ENCODE results near the gene ROBO2. TPM values are rescaled to one million over a fixed set of nuclear protein-coding genes. Genes with fewer than 3 reads are reported as not detected.

ROBO2 gene
- polyA plus RNA-seq, 1 donor from 2014 or later: 55.5 TPM

- no peaks in the 10 kb centered on the region for H3K9me3 ChIP-seq (ENCODE audit: low read length)
- no peak overlapping the region for H3K4me3 ChIP-seq (ENCODE audit: low read length)
- H4K20me1 ChIP-seq (ENCODE audit: insufficient read depth): no peaks in the 10 kb centered on the region
- H3K9me2 ChIP-seq (ENCODE audit: insufficient read depth, low read length): no peaks in the 10 kb centered on the region
- no peak overlapping the region for H2AFZ ChIP-seq (ENCODE audit: low read depth, low read length)
- no peak overlapping the region for H3K4me2 ChIP-seq (ENCODE audit: low read length)
- peaks cover 4% of the 10 kb centered on the region for H3F3A ChIP-seq (ENCODE audit: insufficient read depth, low read length, poor library complexity, severe bottlenecking)
- TF ChIP-seq REST (IDR thresholded peaks at IDR 0.05; ENCODE audit: borderline replicate concordance) (no peak), TAF1 (IDR thresholded peaks at IDR 0.05; ENCODE audit: low read depth) (no peak), EP300 (conservative IDR thresholded peaks at IDR 0.05; ENCODE audit: poor library complexity, severe bottlenecking) (no peak), RAD21 (conservative IDR thresholded peaks at IDR 0.05) (no peak), MXI1 (conservative IDR thresholded peaks at IDR 0.05; ENCODE audit: poor library complexity, severe bottlenecking) (no peak), EZH2 (IDR thresholded peaks at IDR 0.05; ENCODE audit: borderline replicate concordance, insufficient read depth, low read length, poor library complexity, severe bottlenecking) (no peak), SMC3 (conservative IDR thresholded peaks at IDR 0.05; ENCODE audit: poor library complexity) (no peak), POLR2AphosphoS5 (IDR thresholded peaks at IDR 0.05) (no peak)
- TF ChIP-seq, protein P1, sequence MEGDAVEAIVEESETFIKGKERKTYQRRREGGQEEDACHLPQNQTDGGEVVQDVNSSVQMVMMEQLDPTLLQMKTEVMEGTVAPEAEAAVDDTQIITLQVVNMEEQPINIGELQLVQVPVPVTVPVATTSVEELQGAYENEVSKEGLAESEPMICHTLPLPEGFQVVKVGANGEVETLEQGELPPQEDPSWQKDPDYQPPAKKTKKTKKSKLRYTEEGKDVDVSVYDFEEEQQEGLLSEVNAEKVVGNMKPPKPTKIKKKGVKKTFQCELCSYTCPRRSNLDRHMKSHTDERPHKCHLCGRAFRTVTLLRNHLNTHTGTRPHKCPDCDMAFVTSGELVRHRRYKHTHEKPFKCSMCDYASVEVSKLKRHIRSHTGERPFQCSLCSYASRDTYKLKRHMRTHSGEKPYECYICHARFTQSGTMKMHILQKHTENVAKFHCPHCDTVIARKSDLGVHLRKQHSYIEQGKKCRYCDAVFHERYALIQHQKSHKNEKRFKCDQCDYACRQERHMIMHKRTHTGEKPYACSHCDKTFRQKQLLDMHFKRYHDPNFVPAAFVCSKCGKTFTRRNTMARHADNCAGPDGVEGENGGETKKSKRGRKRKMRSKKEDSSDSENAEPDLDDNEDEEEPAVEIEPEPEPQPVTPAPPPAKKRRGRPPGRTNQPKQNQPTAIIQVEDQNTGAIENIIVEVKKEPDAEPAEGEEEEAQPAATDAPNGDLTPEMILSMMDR (IDR thresholded peaks at IDR 0.05; ENCODE audit: poor library complexity, severe bottlenecking): no peak
- H3K36me3 ChIP-seq (ENCODE audit: insufficient read depth, low read length): no peaks in the 10 kb centered on the region
- H3K79me2 ChIP-seq (replicated peaks; ENCODE audit: insufficient read depth, low read length): no peaks in the 10 kb centered on the region
- no peak overlapping the region for H3K9ac ChIP-seq (ENCODE audit: low read length)
- H3K27ac ChIP-seq (ENCODE audit: low read length): no peak overlapping the region
- H3K27me3 ChIP-seq (ENCODE audit: insufficient read depth, low read depth, low read length): no peaks in the 10 kb centered on the region
Measured at GRCh38 chr3:77142578-77142977, 102.7 kb downstream of the ROBO2 start.

- H3F3A ChIP-seq (ENCODE audit: insufficient read depth, low read length, poor library complexity, severe bottlenecking): peaks cover 2% of the 10 kb centered on the region
- H3K9me3 ChIP-seq (ENCODE audit: low read length): no peaks in the 10 kb centered on the region
- no peaks in the 10 kb centered on the region for H3K36me3 ChIP-seq (ENCODE audit: insufficient read depth, low read length)
- H4K20me1 ChIP-seq (ENCODE audit: insufficient read depth): no peaks in the 10 kb centered on the region
- H3K4me2 ChIP-seq (ENCODE audit: low read length): no peak overlapping the region
- H3K27ac ChIP-seq (ENCODE audit: low read length): no peak overlapping the region
- H3K4me3 ChIP-seq (ENCODE audit: low read length): no peak overlapping the region
- no peak overlapping the region for H3K9ac ChIP-seq (ENCODE audit: low read length)
- TF ChIP-seq EZH2 (IDR thresholded peaks at IDR 0.05; ENCODE audit: borderline replicate concordance, insufficient read depth, low read length, poor library complexity, severe bottlenecking): no peak
- no peaks in the 10 kb centered on the region for H3K9me2 ChIP-seq (ENCODE audit: insufficient read depth, low read length)
- H2AFZ ChIP-seq (ENCODE audit: low read depth, low read length): no peak overlapping the region
- no peaks in the 10 kb centered on the region for H3K79me2 ChIP-seq (replicated peaks; ENCODE audit: insufficient read depth, low read length)
- no peaks in the 10 kb centered on the region for H3K27me3 ChIP-seq (ENCODE audit: insufficient read depth, low read depth, low read length)
Measured at GRCh38 chr3:77146004-77146403, 106.1 kb downstream of the ROBO2 start.
